Bronchial epithelial cell (primary cell): ENCODE data around the gene DGLUCY. TPM values are rescaled to one million over a fixed set of nuclear protein-coding genes. Genes with fewer than 3 reads are reported as not detected.

Experiments used
- DNase-seq: peaks from one replicate; pipeline ENCODE4 v3.0.0-alpha.2; 2010; ENCODE audit warnings: low read depth
- FAIRE-seq: peaks from 2 replicates; lab custom pipeline; 2011; peaks lifted over from hg19 to GRCh38; lab: Jason Lieb, UNC
- H3K27me3 ChIP-seq: 2 replicates; pipeline ENCODE4 v1.5.1; 2011; ENCODE audit warnings: low read length; ENCODE audit not compliant: control insufficient read depth, insufficient read depth
- H3K36me3 ChIP-seq: 2 replicates; pipeline ENCODE4 v1.5.1; 2011; ENCODE audit warnings: low read length; ENCODE audit not compliant: control insufficient read depth, insufficient read depth
- H3K4me3 ChIP-seq: 2 replicates; pipeline ENCODE4 v1.5.1; 2011; ENCODE audit warnings: mild to moderate bottlenecking, low read depth, low read length, control low read depth
- total RNA-seq: library from RNA; depleted of rRNA; stranded (reverse); fragments of >200 nt; gene quantifications from 2 replicates; pipeline ENCODE4 v1.2.1, GENCODE V29; 2014
- TF ChIP-seq, protein P1 (sequence below): IDR thresholded peaks from 2 replicates; pipeline ENCODE4 v1.5.1; 2011; ENCODE audit warnings: mild to moderate bottlenecking, moderate library complexity, low read length, control low read depth, inconsistent platforms; ENCODE audit not compliant: insufficient read depth, severe bottlenecking

Gene DGLUCY
- total RNA-seq, 1 donor from 2014 or later, result 8.4 TPM

DNA sequence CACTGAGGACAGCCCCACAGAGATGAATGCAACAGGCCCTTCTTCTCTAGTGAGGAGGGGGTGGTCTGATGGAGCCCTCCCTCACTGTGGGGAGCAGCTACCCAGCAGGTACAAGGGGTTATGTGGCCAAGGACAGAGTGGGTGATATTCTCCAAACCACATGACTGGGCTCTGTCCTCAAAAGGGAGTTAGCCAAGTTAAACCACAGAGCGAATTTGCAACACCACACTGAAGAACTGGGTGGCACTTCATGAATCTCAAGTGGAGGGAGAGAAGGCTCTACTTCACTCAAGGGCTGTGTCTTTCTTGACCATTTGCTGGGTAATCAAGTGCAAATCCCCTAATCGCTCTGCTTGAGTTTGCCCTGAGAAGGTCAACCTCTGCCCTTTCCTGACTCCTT, 118.2 kb downstream of the DGLUCY start:
- FAIRE-seq (no peak), DNase-seq (no peak)
- Histone ChIP-seq H3K36me3 (peaks cover 2% of the 10 kb centered on the region), H3K27me3 (no peaks in the 10 kb centered on the region), H3K4me3 (no peak overlapping the region)
- TF ChIP-seq, protein P1, sequence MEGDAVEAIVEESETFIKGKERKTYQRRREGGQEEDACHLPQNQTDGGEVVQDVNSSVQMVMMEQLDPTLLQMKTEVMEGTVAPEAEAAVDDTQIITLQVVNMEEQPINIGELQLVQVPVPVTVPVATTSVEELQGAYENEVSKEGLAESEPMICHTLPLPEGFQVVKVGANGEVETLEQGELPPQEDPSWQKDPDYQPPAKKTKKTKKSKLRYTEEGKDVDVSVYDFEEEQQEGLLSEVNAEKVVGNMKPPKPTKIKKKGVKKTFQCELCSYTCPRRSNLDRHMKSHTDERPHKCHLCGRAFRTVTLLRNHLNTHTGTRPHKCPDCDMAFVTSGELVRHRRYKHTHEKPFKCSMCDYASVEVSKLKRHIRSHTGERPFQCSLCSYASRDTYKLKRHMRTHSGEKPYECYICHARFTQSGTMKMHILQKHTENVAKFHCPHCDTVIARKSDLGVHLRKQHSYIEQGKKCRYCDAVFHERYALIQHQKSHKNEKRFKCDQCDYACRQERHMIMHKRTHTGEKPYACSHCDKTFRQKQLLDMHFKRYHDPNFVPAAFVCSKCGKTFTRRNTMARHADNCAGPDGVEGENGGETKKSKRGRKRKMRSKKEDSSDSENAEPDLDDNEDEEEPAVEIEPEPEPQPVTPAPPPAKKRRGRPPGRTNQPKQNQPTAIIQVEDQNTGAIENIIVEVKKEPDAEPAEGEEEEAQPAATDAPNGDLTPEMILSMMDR, result no peak

DNA sequence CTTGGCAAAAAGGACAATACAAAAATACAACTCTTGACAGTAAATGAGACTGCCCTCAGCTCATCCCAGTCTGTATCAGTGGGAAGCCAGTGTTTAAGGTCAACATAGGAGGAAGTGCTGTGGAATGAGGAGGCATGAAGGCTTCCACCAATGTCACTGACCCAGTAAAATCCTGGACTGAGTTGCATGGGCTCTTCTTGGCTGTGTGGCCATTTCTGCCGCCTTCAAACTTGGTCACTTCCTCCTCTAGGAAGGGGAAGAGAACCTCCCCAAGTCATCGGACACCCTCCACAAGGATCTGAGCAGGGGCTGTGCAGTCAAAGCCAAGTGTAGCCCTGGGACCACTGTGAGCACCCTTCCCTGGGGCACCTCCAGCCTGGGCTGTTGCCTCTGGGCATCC, 118.7 kb downstream of the DGLUCY start:
- DNase-seq (no peak), FAIRE-seq (peak; percentile 95)
- Histone ChIP-seq H3K4me3 (no peak overlapping the region), H3K27me3 (no peaks in the 10 kb centered on the region), H3K36me3 (peaks cover 2% of the 10 kb centered on the region)
- TF ChIP-seq, protein P1, result no peak

DNA sequence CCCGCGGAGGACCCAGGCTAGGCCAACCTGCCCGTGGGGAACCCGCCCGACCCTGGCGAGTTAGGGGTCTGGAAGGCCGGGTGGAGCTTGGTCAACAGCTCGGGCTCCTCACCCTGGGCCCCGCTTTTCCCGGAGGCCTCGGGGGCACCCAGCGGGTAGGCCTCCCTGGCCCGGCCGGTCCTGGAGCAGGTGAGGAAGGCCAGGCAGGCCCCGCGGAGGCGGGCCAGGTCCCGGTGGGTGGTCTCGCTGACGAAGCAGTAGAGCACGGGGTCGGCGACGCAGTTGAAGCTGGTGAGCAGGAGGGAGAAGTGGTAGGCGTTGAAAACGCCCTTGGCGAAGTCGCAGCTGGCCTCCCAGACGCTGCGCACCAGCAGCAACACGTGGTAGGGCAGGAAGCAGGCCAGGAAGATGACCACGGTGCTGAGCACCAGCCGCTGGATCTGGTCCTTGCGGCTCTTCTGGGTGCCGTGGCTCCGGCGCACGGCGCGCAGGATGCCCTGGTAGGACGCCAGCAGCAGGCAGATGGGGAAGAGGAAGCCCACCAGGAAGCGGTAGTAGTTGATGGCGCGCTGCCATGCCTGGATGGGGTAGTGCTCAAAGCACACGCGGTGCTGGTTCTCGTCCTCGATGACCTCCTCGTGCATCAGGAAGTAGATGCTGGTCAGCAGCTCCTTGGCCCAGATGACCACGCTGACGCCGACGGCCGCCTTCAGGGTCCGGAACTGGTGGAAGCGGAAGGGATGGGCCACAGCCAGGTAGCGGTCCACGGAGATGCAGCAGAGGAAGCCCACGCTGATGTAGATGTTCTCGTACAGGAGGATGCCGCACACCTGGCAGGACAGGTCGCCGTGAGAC, 120.3 kb downstream of the DGLUCY start:
- no peak overlapping the region for H3K4me3 ChIP-seq
- H3K27me3 ChIP-seq, result no peaks in the 10 kb centered on the region
- TF ChIP-seq, protein P1, result no peak
- FAIRE-seq (no peak), DNase-seq (no peak)
- peaks cover 2% of the 10 kb centered on the region for H3K36me3 ChIP-seq

DNA sequence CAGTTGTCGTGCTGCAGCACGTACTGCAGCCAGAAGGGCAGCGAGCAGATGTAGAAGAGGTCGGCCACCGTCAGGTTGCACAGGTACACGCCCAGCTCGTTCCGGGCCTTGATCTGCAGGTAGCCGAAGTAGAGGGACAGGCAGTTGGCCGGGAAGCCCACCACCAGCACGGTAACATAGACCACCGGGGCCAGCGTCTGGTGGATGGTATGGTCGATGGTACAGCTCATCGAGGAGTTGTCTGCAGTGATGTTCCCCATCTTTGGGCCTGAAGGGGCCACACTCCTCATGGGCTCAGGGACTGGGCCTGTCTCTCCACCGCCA, 120.9 kb downstream of the DGLUCY start:
- Histone ChIP-seq H3K27me3 (no peaks in the 10 kb centered on the region), H3K36me3 (peaks cover 2% of the 10 kb centered on the region), H3K4me3 (no peak overlapping the region)
- peak; percentile 40 for FAIRE-seq
- DNase-seq, result no peak
- TF ChIP-seq, protein P1, result no peak

- DNase-seq (no peak), FAIRE-seq (no peak)
- H3K27me3 ChIP-seq, result no peaks in the 10 kb centered on the region
- H3K4me3 ChIP-seq, result no peak overlapping the region
- H3K36me3 ChIP-seq, result peaks cover 2% of the 10 kb centered on the region
- TF ChIP-seq, protein P1, result no peak
These were observed 122.0 kb downstream of the DGLUCY start for GRCh38 chr14:91235841-91236240.
